Left cardiac atrium (tissue), 4 donors: ENCODE results near the gene MTMR1. TPM values are rescaled to one million over a fixed set of nuclear protein-coding genes. Genes with fewer than 3 reads are reported as not detected.

Source experiments
- ATAC-seq, 2 donors: fragments of 200-7000 bp; cut with Tn5 transposase; one replicate each; pipeline ENCODE4 v1.9.1; 2020; ENCODE audit warnings: mild to moderate bottlenecking in 2 of 2, moderate library complexity in 2 of 2
- DNase-seq: peaks from one replicate; pipeline ENCODE4 v3.0.0-alpha.2; 2020
- intact Hi-C, 2 donors: fragments of 100-400 bp; cut with DNase I; formaldehyde crosslinking; loops; one replicate each; pipeline versions ENCODE4 v1.14.1 to v1.15.1; 2022 to 2023
- total RNA-seq, 2 donors: library from RNA; stranded (reverse); fragmentation: NEBNext Ultra II Directional; extraction: Animal tissue kit (Norgen Biotek cat#: 25700); gene quantifications; one replicate each; pipeline ENCODE4 v1.2.1, GENCODE V29; 2021
- donor health status: DM: no; HTN: yes; CAD: no.
- donor health status: DM: no; HTN: yes; CAD: no; lungs with severe emphysema.
- donor health status: DM: yes; HTN: yes; CAD: no.
- donor health status: Dilated cardiomyopathy.

MTMR1 gene
- total RNA-seq, 2 donors from 2014 or later = 19.2 to 22.4 TPM

DNA sequence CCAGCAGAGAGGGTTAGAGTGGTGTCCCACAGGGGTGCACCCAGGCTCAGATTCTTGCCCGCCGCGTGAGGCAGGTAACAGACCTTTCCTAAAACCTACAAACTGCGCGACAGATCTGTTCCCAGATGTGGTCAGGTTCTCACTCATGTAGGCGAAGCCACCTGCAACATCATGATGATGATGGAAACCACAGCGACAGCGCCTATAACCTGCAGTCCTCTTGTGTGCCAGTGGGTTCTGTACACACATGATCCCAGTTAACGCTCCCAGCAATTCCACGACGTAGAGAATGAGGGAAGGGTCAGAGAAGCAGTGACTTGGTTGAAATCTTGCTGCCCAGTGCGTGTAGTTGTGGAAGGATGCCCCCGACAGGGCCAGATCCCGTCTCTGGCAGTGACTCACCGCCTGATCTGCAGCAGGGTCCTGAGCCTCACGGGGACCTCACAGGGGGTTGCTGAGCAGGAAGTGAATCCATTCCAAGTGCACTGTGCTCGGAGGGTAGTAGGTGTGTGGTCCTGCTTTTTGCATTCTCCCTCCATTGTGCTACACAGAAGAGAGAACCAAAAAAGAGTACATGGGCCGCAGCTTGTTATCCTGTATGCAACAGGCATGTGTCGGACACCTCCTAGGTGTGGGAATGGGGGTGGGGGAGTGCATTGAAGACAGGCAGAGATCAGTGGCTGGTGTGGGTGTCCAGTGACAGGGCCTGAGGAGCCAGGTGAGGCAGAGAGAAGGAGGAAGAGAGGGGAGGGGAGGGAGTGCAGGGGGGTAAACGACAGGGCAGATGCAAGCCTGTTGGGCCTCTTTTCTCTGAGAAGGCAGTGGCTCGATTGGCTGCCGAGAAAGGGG, 66.6 kb downstream of the MTMR1 start:
- ATAC-seq = no peak
- intact Hi-C loops = no loop called here
- no peak for DNase-seq

DNA sequence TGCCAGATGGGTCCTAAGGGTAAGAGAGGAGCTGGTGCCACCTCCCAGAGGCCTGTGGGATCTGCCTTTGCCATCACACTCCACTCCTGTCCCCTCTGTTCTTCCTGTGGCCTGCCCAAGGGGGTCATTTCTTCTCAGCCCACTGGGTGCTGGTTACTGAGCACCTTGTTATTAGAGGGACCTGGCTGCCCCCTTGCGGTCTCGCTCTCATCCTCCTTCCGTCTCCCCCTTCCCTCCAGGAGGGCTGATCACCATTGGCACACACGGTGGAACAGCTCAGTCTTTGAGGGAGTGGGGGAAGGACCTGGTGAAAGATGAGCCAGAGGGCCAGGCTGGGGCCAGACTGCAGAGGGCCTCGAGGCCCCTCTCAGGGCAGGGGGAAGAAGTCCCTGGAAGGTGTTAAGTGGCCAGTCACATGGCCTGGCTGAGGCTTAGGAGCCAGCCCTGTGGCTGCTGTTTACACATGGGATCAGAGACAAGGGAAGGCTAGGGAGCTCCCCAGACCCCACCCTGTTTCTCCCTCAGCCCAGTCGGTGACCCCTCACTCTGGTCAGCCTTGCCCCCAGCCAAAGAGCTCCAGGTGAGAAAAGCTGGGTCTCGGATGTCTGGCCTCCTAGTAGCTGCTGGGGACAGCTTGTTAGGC, 68.1 kb downstream of the MTMR1 start:
- intact Hi-C loops = no loop called here
- ATAC-seq (no peak), DNase-seq (no peak)

DNA sequence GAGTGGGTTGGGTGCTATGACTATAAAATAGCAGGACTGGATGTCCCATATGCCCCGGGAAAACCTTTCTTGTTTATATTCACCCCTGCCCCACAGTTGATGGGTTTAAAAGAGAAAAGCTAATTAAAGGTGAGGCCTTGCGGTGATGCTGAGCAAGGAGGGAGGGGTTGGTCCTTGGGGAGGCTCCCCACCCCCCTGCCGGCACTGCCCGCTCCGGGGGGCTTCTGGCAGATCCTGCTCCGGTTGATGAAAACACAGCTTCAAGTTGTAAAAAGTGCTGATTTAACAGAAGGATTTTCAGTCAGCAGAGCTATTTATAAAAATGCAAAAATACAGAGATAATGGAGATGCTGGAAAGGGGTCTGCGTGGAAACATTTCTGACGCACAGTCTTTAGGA, 68.6 kb downstream of the MTMR1 start:
- DNase-seq (no peak), ATAC-seq (no peak)
- intact Hi-C loops = no loop called here

DNA sequence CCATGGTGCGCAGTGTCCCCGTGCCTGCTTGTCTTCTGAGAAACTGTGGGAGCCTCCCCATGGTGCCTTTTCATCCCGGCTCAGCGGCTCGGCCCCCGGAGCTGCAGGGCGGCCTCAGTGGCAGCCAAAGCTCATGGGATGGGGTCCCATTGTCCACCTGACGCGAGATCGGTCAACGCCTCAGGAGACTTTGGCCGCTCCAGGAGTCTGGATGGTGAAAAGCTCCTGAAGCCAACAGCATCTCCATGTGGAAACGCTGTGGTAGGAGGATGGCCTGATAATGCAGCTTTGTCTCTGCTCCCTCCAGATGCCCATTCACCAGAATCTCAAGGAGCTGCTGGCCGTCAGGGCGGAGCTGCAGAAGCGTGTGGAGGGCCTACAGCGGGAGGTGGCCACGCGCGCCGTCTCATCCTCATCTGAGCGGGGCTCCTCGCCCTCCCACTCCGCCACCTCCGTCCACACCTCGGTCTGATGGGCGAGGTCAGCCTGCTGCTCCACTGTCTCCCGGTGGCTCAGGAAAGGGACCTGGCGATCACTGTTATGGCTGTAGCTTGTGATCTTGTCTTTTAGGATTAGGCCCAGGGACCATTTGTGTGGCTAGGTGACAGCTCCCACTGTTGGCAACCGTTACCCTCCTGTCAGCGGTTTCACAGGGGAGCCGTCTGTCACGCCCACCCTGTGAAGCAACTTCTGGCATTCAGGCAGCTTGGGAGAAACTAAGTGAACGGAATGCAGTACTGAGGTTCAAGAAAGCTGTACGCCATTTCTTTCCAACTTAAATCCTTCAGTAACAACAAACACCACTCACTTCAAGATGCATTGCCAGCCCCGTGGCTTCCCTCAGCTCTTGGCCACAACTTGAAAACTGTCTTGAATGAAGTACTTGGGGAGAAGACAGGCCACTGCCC, 69.3 kb downstream of the MTMR1 start:
- intact Hi-C loops = no loop called here
- no peak for ATAC-seq
- no peak for DNase-seq

DNA sequence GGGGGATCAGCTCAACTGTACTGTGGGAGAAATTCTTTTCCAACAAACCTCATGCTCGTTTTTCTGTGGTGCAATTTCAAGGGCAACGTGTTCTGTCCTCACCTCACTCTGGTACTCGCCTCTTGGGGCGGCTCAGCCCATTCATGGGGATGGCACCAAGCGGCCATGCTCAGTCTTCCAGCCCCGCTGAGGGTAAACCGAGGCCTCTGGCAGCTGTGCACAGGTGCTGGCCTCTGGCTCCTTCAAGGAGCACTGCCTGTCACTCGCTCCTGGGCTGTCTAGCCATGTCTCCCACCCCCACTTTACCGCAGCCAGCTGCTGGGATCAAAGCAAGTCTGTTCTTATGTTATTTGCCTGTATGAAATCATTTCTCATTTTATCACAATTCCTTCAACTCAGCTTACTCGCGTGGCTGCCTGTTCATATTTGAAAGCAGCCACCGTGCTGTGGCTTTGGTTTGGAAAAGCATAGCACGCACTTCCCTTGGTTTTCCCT, 70.2 kb downstream of the MTMR1 start:
- ATAC-seq = no peak
- no peak for DNase-seq
- intact Hi-C loops = no loop called here

DNA sequence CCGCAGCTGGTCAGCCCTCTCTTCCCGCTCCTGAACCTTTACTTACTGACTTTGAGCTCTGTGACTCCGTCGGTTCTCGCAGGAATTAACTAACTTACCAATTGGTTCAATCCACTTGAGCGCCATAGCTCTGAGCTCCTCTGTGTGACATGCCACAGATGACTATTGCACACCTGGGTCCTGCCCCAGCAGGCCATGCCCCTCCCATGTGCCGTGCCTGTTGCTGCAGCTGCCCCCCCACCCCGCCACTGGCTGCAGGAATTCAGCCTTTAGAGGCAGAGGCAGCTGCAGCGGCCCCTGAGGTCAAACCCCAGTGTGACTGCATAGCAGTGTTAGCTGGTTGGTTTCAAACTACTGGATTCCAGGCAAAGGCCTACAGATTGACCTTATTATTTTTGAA, 70.6 kb downstream of the MTMR1 start:
- intact Hi-C loops = no loop called here
- DNase-seq = no peak
- ATAC-seq = no peak

DNA sequence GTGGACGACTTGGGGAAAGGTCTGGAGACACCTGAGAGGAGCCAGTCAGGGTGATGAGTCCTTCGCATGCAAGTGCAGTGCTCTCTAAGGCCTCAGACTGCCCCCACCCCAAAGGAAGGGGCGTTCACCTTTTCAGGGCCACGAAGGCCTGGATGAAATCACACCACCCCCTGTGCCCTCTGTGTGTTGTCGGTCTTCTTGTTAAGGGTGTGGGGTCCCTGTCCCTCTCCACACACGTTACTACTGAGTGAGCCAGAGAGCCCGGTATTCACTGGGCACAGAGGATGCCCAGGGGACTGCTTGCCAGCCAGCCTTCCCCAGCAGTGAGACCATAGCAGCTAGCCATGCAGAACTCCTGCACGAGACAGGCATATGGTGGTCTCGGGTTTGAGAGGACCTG, 72.0 kb downstream of the MTMR1 start:
- intact Hi-C loops = no loop called here
- no peak for ATAC-seq
- no peak for DNase-seq

DNA sequence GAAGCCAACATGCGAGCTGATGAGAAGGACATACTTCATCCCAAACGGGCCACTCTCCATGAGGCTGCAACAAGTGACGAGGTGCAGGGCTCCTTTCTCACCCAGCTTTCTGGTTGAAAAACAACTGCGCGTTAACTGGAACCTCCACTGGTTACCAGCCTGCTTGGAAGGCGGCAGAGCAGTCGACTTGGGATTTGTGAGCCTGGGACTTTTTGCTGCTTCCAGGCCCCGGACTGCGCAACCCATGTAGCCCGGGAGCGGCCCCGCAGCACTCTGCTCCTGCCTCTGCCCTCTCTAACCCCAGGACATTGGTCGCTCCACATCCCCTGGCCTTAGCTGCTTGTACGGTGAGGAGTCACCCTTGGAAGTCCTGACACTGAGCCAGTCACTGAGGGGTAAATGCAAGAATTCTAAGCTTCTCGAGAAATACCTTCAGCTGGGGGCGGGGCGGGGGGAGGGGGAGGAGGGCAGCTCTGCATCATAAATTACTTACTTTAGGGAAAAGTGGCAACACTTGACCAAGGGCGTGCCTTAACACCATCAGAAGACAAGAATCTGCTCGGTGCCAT, 72.7 kb downstream of the MTMR1 start:
- DNase-seq (no peak), ATAC-seq (no peak)
- intact Hi-C loops = no loop called here

DNA sequence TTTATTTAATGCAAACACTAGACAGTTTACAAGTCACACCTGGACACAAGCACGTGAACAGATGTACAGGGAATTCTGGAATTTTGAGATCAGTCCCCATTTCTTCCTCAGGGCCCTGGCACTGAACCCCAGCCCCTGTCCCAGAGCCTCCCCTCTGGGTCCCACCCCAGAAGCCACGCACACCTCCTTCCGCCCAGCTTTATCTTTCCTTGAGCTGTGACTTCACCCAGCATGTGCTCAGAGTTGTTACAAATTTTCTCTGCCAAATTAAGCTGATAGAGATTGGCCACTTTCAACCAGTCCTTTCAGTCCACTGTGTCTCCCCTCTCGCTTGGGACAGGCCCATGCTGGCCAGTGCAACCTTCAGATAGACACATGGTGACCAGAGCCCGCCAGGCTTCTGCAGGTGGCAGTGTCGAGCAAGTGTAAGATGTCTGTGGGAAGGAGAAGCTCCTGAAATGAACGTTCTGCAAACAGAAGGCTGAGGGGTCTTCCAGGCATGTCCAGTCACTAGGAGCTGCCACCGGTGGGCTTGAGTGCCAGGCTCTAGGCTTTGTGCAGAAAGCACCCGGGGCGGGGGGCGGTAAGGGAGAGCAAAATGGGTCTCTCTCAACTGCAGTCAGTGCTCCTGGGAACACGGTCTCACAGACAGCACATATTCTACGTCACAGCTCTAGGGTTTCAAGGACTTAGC, 73.3 kb downstream of the MTMR1 start:
- intact Hi-C loops = no loop called here
- DNase-seq (no peak), ATAC-seq (no peak)

DNA sequence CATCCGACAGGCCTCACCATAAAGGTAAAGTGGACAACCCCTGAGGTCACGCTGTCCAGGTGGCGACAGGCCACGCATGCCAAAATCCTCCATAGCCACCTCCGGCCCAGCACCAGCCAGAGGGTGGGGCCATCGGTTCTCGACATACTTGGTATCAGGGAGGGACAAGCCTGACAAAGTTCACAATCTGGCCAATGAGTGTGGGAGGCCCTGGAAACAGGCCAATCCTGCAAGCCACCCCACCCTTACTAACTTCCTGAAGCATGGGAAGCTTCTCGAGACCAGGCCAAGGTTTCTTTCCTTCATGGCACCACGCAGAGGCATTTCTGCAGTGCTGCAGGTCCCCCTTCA, 73.8 kb downstream of the MTMR1 start:
- DNase-seq = peak; percentile 49
- intact Hi-C loops = no loop called here
- peak; percentile 37 to 41 for ATAC-seq

DNA sequence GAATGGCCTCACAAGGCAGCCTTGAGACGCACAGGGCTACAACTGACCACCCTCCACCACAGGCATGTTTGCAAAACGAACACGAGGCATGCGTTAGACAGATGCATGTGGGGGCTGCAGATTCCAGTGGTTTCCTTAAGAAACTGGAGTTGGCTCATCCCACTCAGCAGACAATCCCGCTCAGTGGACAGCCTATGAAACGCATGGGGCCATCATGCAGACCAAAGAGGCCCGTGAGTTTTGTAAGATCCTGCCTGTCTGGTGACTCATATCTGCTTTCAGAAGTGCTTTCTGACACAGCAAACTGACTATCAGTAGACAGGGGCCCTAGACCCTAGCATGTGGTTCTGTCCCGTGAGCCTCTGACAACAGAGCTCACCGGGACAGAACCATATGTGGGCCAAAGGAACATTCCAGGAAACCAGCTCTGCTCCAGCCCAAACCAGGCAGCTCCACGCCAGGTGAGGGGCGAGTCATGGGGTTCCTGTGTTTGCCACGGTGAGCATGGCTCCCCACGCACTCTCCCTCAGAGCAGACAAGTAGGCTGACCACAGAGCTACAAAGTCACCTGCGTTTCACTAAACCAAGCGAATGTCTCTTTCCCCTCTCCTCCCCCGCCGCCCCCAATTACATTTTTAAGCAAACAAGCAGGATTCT, 74.4 kb downstream of the MTMR1 start:
- ATAC-seq (peak in 1 of 2 donors; percentile 52), DNase-seq (no peak)
- intact Hi-C loops = no loop called here

DNA sequence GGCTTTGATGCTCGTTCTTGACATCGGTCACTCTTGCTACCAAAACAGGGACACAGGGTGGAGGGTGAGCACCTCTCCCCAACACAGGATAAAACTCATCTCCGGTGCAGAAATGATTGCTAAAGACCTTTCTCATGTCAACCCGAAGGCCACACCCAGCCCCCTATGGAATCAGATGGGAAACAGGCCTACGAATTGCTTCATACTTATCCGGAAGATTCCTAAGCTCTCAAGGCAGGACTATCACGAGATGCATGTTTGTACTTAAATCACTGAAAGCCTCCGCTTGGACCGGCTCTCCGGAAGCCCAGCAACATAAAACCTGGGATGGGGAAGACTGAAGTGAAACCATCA, 74.9 kb downstream of the MTMR1 start:
- intact Hi-C loops = no loop called here
- ATAC-seq (no peak), DNase-seq (no peak)

DNA sequence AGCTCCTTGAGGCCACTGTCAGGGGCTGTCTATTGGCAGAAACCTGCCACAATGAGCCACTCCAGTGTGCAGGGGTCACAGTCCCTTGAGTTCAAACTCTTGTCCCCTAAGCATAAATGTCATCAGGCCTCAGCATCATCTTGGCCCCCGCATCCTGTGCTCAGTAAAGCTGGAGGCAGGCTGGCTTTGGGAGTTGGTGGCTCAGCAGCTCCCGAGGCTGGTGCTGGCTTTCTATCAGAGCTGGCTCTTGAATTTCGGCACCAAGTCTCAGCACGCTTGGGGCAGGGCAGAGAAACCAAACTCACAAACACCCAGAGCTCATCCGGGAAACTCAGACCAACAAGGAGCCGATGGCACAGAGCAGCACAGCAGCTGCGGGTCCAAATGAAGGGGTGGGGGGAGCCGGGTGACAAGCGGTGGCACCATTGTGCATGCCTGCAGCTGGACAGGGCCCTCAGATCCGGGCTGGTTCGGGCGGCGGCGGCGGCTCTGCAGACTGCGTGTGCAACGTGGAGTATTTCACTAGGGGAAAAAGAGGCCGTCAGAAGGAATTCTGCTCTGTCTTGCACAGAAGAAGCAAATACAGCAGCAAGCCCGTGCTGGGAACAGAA, 75.5 kb downstream of the MTMR1 start:
- intact Hi-C loops = no loop called here
- ATAC-seq = no peak
- no peak for DNase-seq

DNA sequence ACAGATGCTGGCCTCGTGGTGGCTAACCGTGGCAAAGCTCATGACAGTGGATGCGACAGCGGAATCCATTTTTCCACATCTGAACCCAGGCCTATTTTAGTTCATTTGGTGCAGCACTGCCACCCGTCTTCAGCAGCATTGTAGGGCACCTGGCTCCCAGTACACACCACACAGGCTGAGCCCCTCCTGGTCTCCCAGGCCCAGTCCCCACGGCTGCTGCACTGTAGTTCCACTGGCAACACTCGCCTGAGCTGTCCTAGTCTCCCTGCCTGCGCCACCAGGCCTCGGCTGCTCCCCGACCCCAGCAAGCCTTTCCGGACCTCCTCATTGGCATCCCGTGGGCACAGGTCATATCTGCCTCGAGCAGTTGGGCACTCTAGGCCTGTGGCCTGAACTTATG, 76.2 kb downstream of the MTMR1 start:
- ATAC-seq = no peak
- intact Hi-C loops = no loop called here
- no peak for DNase-seq

DNA sequence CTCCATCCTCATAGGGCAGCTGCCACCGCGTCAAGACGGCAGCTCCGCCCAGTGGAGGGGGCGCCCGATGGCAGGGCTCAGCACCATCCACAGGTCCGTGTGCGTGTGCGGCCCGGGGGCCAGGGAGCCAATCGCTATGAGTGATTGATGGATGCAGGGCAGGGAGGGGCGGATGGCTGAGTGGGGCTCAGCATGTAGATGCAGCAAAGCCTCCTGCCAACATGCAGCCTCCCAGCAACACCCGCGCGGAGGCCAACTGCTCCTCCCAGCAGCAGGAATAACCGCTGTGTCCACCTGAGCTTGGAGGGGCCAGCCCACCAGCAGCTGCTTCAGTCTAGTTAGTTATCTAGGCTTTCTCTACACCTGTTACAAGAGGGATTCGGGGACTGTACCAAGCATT, 77.4 kb downstream of the MTMR1 start:
- no peak for ATAC-seq
- DNase-seq = no peak
- intact Hi-C loops = loop anchor here in 1 of 2 donors (10.0 kb wide), 1 partner anchor 204 kb away; no protein-coding TSS in a partner anchor

DNA sequence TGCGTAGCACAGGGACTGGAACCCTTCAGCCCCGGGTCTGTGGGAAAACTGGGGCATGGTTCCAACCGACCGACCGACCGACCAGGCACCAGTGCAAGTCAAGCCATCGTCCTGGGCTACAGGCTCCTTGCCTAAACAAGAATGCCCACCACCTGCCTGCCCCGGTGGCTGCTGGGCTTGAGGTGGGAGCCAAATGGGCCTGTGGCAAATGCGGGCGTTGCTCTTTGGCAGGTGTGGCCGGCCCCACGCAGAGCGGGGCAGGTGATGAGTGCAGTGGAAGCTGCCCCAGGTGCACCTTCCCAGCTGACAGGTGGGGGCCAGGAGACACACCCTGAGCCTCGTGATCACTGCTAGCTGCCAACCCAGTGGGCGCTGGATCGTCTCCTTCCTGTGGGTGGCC, 77.9 kb downstream of the MTMR1 start:
- DNase-seq = no peak
- no peak for ATAC-seq
- intact Hi-C loops = loop anchor here in 1 of 2 donors (10.0 kb wide), 1 partner anchor 204 kb away; no protein-coding TSS in a partner anchor

DNA sequence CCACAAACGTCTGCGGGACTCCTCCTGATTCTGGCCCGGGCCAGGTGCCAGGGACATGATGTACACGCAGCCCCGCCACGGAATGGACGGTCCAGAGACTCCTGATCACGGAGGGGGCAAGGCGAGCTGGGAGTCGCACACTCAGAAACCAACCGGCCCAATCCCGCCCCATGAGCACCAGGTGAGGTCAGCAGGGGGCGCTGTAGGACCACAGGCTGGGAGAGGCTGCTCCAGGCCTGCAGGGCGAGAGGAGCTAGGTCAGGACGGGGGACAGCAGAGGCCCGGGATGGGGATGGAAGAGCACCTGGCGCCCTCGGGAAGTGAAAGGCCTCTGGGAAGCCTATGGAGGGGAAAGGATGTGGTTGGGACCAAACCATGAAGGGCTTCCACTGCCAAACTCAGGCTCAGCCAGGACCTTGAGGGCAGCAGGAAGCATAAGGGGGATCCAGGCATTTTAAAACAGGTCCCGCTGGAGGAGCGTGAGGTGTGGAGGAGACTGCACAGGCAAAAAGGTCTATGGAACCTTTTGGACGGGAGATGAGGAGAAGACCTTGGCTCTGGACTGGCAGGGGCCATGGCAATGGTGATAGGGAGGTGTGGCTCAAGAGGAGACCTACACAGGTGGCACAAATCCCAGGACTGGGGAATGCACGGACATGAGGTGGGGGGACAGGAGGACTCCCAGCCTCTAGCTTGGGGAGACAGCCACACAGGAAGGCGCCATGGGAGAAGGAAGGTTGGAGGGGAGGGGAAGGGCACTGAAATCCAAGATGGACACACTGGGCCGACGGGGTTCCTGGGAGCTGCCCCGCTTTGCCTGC, 79.2 kb downstream of the MTMR1 start:
- DNase-seq (peak; percentile 76), ATAC-seq (peak; percentile 86)
- intact Hi-C loops = loop anchor here in 1 of 2 donors (1.0 to 10.0 kb wide), 2 partner anchors 202 to 310 kb away; no protein-coding TSS in a partner anchor
